Measurements from ENCODE around the gene ABHD12.

ABHD12 gene

GRCh38 chr20:25287631-25288290 is 102.9 kb downstream of the ABHD12 start:
- FAIRE-seq, result no peak

GRCh38 chr20:25286917-25287316 is 103.7 kb downstream of the ABHD12 start:
- FAIRE-seq, result no peak

- no peak for FAIRE-seq
Observed at GRCh38 chr20:25285856-25286798, 104.5 kb downstream of the ABHD12 start.

- no peak for FAIRE-seq
Observed at GRCh38 chr20:25285091-25285647, 105.5 kb downstream of the ABHD12 start.

- no peak for FAIRE-seq
Observed at GRCh38 chr20:25284131-25284601, 106.5 kb downstream of the ABHD12 start.

GRCh38 chr20:25283221-25283951 is 107.2 kb downstream of the ABHD12 start:
- no peak for FAIRE-seq

- no peak for FAIRE-seq
Observed at GRCh38 chr20:25282796-25283195, 107.8 kb downstream of the ABHD12 start.

GRCh38 chr20:25282034-25282781 is 108.4 kb downstream of the ABHD12 start:
- no peak for FAIRE-seq

GRCh38 chr20:25281541-25281991 is 109.1 kb downstream of the ABHD12 start:
- FAIRE-seq, result no peak

GRCh38 chr20:25280574-25281535 is 109.8 kb downstream of the ABHD12 start:
- FAIRE-seq, result no peak

- no peak for FAIRE-seq
Observed at GRCh38 chr20:25280051-25280573, 110.5 kb downstream of the ABHD12 start.

- FAIRE-seq, result no peak
Observed at GRCh38 chr20:25279403-25279802, 111.2 kb downstream of the ABHD12 start.

GRCh38 chr20:25278636-25279361 is 111.8 kb downstream of the ABHD12 start:
- no peak for FAIRE-seq

- FAIRE-seq, result no peak
Observed at GRCh38 chr20:25277941-25278521, 112.6 kb downstream of the ABHD12 start.

- no peak for FAIRE-seq
Observed at GRCh38 chr20:25277051-25277801, 113.4 kb downstream of the ABHD12 start.

- FAIRE-seq, result no peak
Observed at GRCh38 chr20:25276533-25277050, 114.0 kb downstream of the ABHD12 start.

- no peak for FAIRE-seq
Observed at GRCh38 chr20:25275813-25276532, 114.7 kb downstream of the ABHD12 start.
